ENCODE results near the gene RNU6-1. TPM values are rescaled to one million over a fixed set of nuclear protein-coding genes. Genes with fewer than 3 reads are reported as not detected.
A peak's percentile ranks its signal among the peaks of the same experiment; 100 is the strongest.

RNU6-1 gene
- total and polyA plus RNA-seq, 7 donors = not detected

- intact Hi-C loops (cut with DNase I) = loop anchor here (5.0 kb wide), 3 partner anchors 295 to 440 kb away; partner anchors contain the start of genes C15orf61, FEM1B and MAP2K5
- Histone ChIP-seq H3K27me3 (peaks cover 39 to 43% (median 40%) of the 10 kb centered on the region in 3 donors), H3K4me3 (no peak overlapping the region), H3K36me3 (no peaks in the 10 kb centered on the region), H3K9me3 (no peaks in the 10 kb centered on the region), H3K27ac (no peak overlapping the region), H3K4me1 (peaks cover 0 to 70% (median 63%) of the 10 kb centered on the region in 4 donors)
- DNase-seq = peak; percentile 30
- TF ChIP-seq CTCF (IDR thresholded peaks at IDR 0.05) = no peak
- TF ChIP-seq POLR2AphosphoS5 (IDR thresholded peaks at IDR 0.05) = no peak
- no peak for TF ChIP-seq POLR2A (IDR thresholded peaks at IDR 0.05)
- TF ChIP-seq EP300 (IDR thresholded peaks at IDR 0.05) = no peak
- 66 to 74% methylated on average over 2 of the region's 2 CpGs for WGBS, 2 donors
Measured at GRCh38 chr15:67836955-67837354, 2.9 kb downstream of the RNU6-1 start.

- TF ChIP-seq EP300 (IDR thresholded peaks at IDR 0.05) = no peak
- no peak for TF ChIP-seq POLR2A (IDR thresholded peaks at IDR 0.05)
- no peak for TF ChIP-seq POLR2AphosphoS5 (IDR thresholded peaks at IDR 0.05)
- peak in 3 of 4 experiments; percentile 30 to 84 (median 59) for TF ChIP-seq CTCF (IDR thresholded peaks at IDR 0.05)
- peaks cover 42 to 48% (median 45%) of the 10 kb centered on the region in 3 donors for H3K27me3 ChIP-seq
- peak overlapping the region in 3 of 4 donors; percentile 35 to 44 (median 35) for H3K4me3 ChIP-seq
- intact Hi-C loops (cut with DNase I) = loop anchor here (5.0 kb wide), 3 partner anchors 294 to 441 kb away; partner anchors contain the start of genes C15orf61, FEM1B and MAP2K5
- peak; percentile 63 for DNase-seq
- peaks cover 0 to 65% (median 61%) of the 10 kb centered on the region in 4 donors for H3K4me1 ChIP-seq
- H3K36me3 ChIP-seq = no peaks in the 10 kb centered on the region
- no peaks in the 10 kb centered on the region for H3K9me3 ChIP-seq
- 34 to 38% methylated on average over 8 of the region's 8 CpGs for WGBS, 2 donors
- no peak overlapping the region for H3K27ac ChIP-seq
Measured at GRCh38 chr15:67836477-67836876, 3.4 kb downstream of the RNU6-1 start.

GRCh38 chr15:67836134-67836455, 3.8 kb downstream of the RNU6-1 start:
- Histone ChIP-seq H3K9me3 (no peaks in the 10 kb centered on the region), H3K4me3 (peak overlapping the region in 3 of 4 donors; percentile 35 to 44 (median 35)), H3K27me3 (peaks cover 45 to 52% (median 49%) of the 10 kb centered on the region in 3 donors), H3K36me3 (no peaks in the 10 kb centered on the region), H3K27ac (no peak overlapping the region), H3K4me1 (peaks cover 0 to 61% (median 57%) of the 10 kb centered on the region in 4 donors)
- intact Hi-C loops (cut with DNase I) = loop anchor here (5.0 kb wide), 3 partner anchors 294 to 441 kb away; partner anchors contain the start of genes C15orf61, FEM1B and MAP2K5
- TF ChIP-seq POLR2AphosphoS5 (IDR thresholded peaks at IDR 0.05) (no peak), CTCF (IDR thresholded peaks at IDR 0.05) (no peak), POLR2A (IDR thresholded peaks at IDR 0.05) (no peak), EP300 (IDR thresholded peaks at IDR 0.05) (no peak)
- DNase-seq = peak; percentile 63
- 5 to 8% methylated on average over 16 of the region's 16 CpGs for WGBS, 2 donors

GRCh38 chr15:67835297-67836133, 4.3 kb downstream of the RNU6-1 start:
- Histone ChIP-seq H3K9me3 (no peaks in the 10 kb centered on the region), H3K36me3 (no peaks in the 10 kb centered on the region), H3K4me3 (peak overlapping the region in 3 of 4 donors; percentile 35 to 44 (median 35)), H3K4me1 (peaks cover 0 to 57% (median 54%) of the 10 kb centered on the region in 4 donors), H3K27me3 (peaks cover 50 to 58% (median 55%) of the 10 kb centered on the region in 3 donors), H3K27ac (no peak overlapping the region)
- 5 to 7% methylated on average over 59 of the region's 59 CpGs for WGBS, 2 donors
- intact Hi-C loops (cut with DNase I) = loop anchor here (2.0 to 5.0 kb wide), 4 partner anchors 293 to 442 kb away; partner anchors contain the start of genes C15orf61, FEM1B and MAP2K5
- no peak for TF ChIP-seq POLR2A (IDR thresholded peaks at IDR 0.05)
- no peak for TF ChIP-seq EP300 (IDR thresholded peaks at IDR 0.05)
- TF ChIP-seq POLR2AphosphoS5 (IDR thresholded peaks at IDR 0.05) = no peak
- TF ChIP-seq CTCF (IDR thresholded peaks at IDR 0.05) = no peak
- DNase-seq = peak; percentile 71

All from sigmoid colon (tissue), 7 donors.